ENCODE data around the gene SSH2.

GRCh38 chr17:29591737-29592608, 338.1 kb downstream of the SSH2 start:
- peak; percentile 82 to 98 (median 92) for TF ChIP-seq CTCF (IDR thresholded peaks at IDR 0.05)
- TF ChIP-seq POLR2A (IDR thresholded peaks at IDR 0.05), result peak in 1 of 2 donors; percentile 25

All from thyroid gland (tissue), 4 donors.